Ascending aorta (tissue), 2 donors: ENCODE results near the gene KRTAP23-1. TPM values are rescaled to one million over a fixed set of nuclear protein-coding genes. Genes with fewer than 3 reads are reported as not detected.

Experiments
- DNase-seq, 2 donors: peaks; one replicate each; pipeline ENCODE4 v3.0.0-alpha.2; 2019; ENCODE audit warnings: low spot score in 2 of 2
- H3K27ac ChIP-seq, 2 donors: fragments of 200-600 bp; sonication (generic); one replicate each; pipeline ENCODE4 v1.5.1; 2016 to 2017; ENCODE audit warnings: mild to moderate bottlenecking in 1 of 2
- H3K27me3 ChIP-seq: fragments of 200-600 bp; sonication (generic); one replicate; pipeline ENCODE4 v1.5.1; 2017
- H3K36me3 ChIP-seq, 2 donors: fragments of 200-600 bp; sonication (generic); one replicate each; pipeline ENCODE4 v1.5.1; 2016
- H3K4me1 ChIP-seq, 2 donors: fragments of 200-600 bp; sonication (generic); one replicate each; pipeline ENCODE4 v1.5.1; 2016 to 2017; ENCODE audit warnings: mild to moderate bottlenecking in 1 of 2
- H3K4me3 ChIP-seq, 2 donors: fragments of 200-600 bp; sonication (generic); one replicate each; pipeline ENCODE4 v1.5.1; 2016 to 2017; ENCODE audit warnings: mild to moderate bottlenecking in 1 of 2
- H3K9me3 ChIP-seq, 2 donors: fragments of 200-600 bp; sonication (generic); one replicate each; pipeline ENCODE4 v1.5.1; 2016
- CTCF ChIP-seq, 3 experiments: fragments of 200-600 bp in 2 of 3; fragments of 450-650 bp in 1 of 3; sonication (generic) in 2 of 3; IDR thresholded peaks; one replicate each; pipeline ENCODE4 v1.5.1; 2016 to 2019; ENCODE audit warnings: antibody characterized with exemption in 3 of 3, mild to moderate bottlenecking in 1 of 3, moderate library complexity in 1 of 3
- intact Hi-C: fragments of 100-400 bp; cut with DNase I; formaldehyde crosslinking; loops from one replicate; pipeline ENCODE4 v1.15.1; 2023
- total RNA-seq: library from RNA; depleted of rRNA; stranded (reverse); fragments of >200 nt; gene quantifications from one replicate; pipeline ENCODE4 v1.1.0, GENCODE V29; 2016

The KRTAP23-1 gene
- total RNA-seq, 1 donor from 2014 or later: not detected

GRCh38 chr21:30340714-30341573 lies 7.5 kb downstream of the KRTAP23-1 start:
- Histone ChIP-seq H3K27ac (no peak overlapping the region), H3K36me3 (no peaks in the 10 kb centered on the region), H3K4me1 (peaks cover 0 to 4% of the 10 kb centered on the region in 2 donors), H3K27me3 (no peaks in the 10 kb centered on the region), H3K9me3 (no peaks in the 10 kb centered on the region), H3K4me3 (no peak overlapping the region)
- intact Hi-C loops: no loop called here
- DNase-seq: no peak
- peak in 2 of 3 experiments; percentile 56 to 63 for TF ChIP-seq CTCF (IDR thresholded peaks at IDR 0.05)

DNA sequence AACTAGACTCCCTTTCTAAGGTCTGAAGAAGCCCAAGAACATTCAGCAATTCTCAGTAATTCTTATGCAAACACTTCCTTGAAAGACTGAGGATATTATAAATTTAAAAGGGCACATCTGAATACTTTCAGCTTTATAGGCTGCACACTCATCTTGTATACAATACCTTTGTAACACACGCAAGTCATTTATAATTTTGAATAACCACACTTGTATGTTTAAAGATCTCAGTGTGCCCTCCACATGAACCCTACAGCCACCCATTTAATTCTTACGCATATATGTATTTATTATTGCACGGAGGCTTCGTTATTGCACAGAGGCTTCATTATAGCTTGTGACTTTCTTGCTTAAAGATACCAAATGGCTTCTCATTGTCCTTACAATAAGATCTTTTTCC lies 9.7 kb downstream of the KRTAP23-1 start:
- no peak overlapping the region for H3K4me3 ChIP-seq
- no peaks in the 10 kb centered on the region for H3K9me3 ChIP-seq
- TF ChIP-seq CTCF (IDR thresholded peaks at IDR 0.05): no peak
- H3K4me1 ChIP-seq: peaks cover 0 to 4% of the 10 kb centered on the region in 2 donors
- no peak overlapping the region for H3K27ac ChIP-seq
- no peaks in the 10 kb centered on the region for H3K27me3 ChIP-seq
- intact Hi-C loops: no loop called here
- no peak for DNase-seq
- H3K36me3 ChIP-seq: no peaks in the 10 kb centered on the region

DNA sequence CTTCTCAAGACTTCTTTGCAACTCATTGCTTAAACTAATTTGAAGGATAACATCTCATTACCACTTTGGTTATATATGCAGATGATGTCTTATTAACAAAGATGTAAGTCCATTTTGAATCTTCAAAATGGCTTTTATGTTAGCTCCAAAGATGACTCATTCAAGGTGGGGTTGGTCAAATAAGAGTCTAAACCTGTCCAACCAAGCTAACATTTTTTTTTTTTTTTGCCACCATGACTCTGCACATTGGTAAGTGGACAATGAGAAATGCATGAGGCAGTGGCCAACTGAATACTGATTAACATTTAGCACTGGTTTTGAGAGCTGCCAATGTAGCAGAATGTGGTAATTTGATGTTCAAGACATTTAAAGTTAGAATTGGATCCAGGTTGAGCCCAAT lies 10.6 kb downstream of the KRTAP23-1 start:
- H3K27ac ChIP-seq: no peak overlapping the region
- no peaks in the 10 kb centered on the region for H3K36me3 ChIP-seq
- no peak for DNase-seq
- H3K4me1 ChIP-seq: peaks cover 0 to 4% of the 10 kb centered on the region in 2 donors
- intact Hi-C loops: no loop called here
- no peaks in the 10 kb centered on the region for H3K9me3 ChIP-seq
- no peaks in the 10 kb centered on the region for H3K27me3 ChIP-seq
- no peak overlapping the region for H3K4me3 ChIP-seq
- no peak for TF ChIP-seq CTCF (IDR thresholded peaks at IDR 0.05)

DNA sequence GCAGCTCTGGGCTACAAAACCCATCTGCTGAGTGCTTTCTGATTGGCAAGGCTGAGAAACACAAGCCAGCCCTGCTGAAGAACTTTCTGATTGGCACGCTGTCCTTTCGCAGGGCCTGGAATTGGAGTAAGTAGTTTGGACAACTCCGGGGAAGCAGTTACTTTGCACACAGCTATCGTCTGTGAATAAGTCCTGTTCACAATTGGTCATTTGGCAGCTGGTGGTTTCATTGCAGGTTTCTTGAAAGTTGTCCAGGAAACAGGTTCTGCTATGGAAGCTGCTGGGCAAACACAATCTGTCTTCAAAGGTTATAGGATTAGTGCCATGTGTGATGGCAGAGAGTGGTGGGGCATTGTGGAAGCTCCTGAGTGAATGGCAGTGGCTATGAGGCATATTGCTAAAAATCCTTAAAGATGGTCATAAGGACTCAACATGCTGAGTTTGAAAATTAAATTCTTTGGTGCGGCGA lies 11.1 kb downstream of the KRTAP23-1 start, which contains the start of gene KRTAP27-1:
Gene KRTAP27-1, minus strand, starts transcription at position 419 of the 469 bp plus-strand sequence. Its CDS starts 26 bp downstream, at position 393.
- DNase-seq: no peak
- intact Hi-C loops: no loop called here
- Histone ChIP-seq H3K27me3 (no peaks in the 10 kb centered on the region), H3K4me1 (peaks cover 0 to 4% of the 10 kb centered on the region in 2 donors), H3K36me3 (no peaks in the 10 kb centered on the region), H3K9me3 (no peaks in the 10 kb centered on the region), H3K27ac (peak within 1 kb of the TSS in 1 of 2 donors; percentile 42), H3K4me3 (no peak within 1 kb of the TSS)
- no peak for TF ChIP-seq CTCF (IDR thresholded peaks at IDR 0.05)

DNA sequence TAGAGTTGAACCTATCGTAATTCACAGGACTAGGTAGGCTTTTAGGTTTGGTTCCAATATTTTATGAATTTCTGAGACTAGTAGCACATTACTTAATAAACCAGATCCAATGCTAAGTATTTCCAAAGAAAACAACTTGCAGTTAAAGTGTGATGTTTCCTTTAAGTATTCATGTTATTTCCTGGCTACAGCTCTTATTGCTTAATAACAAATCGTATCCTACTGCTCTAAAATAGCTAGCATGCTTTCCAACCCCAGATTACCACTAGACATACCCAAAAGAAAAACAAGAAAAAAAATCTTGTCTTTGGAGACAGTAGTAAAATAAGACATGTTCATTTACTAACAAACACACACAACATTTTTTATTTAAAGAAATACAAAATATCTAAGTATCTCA lies 11.8 kb downstream of the KRTAP23-1 start:
- peaks cover 0 to 4% of the 10 kb centered on the region in 2 donors for H3K4me1 ChIP-seq
- DNase-seq: no peak
- intact Hi-C loops: no loop called here
- H3K36me3 ChIP-seq: no peaks in the 10 kb centered on the region
- H3K4me3 ChIP-seq: no peak overlapping the region
- H3K9me3 ChIP-seq: no peaks in the 10 kb centered on the region
- H3K27ac ChIP-seq: peak overlapping the region in 1 of 2 donors; percentile 42
- H3K27me3 ChIP-seq: no peaks in the 10 kb centered on the region
- TF ChIP-seq CTCF (IDR thresholded peaks at IDR 0.05): no peak
